Measurements from ENCODE around the gene PROX1. TPM values are rescaled to one million over a fixed set of nuclear protein-coding genes. Genes with fewer than 3 reads are reported as not detected.
A peak's percentile ranks its signal among the peaks of the same experiment; 100 is the strongest.

PROX1 gene
- total and polyA plus RNA-seq, 9 of the 15 experiments (the other 6 are each of a cell fraction or from before 2014, with no cell fraction given) = 0.14 to 0.22 TPM; not detected in 7

DNA sequence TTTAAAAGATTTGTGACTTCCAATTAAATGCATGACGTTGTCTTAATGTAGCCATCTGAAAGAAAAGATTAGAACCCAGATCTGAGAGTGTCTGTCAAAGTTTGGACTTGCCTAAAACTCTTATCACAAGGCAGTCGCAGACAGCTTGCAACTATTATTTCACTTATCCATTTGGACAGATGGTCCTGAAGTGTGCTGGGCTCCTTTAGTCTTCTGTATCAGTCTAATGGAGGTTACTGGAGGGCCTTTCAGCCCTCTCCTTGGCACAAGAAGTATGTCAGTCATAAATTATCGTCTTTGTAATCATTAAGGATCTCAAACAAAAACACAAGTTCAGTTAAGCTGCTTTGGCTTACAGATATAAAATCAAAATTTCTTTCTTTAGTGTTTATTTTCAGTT is 15.5 kb downstream of the PROX1 start (continued):
- TF ChIP-seq, protein P1, sequence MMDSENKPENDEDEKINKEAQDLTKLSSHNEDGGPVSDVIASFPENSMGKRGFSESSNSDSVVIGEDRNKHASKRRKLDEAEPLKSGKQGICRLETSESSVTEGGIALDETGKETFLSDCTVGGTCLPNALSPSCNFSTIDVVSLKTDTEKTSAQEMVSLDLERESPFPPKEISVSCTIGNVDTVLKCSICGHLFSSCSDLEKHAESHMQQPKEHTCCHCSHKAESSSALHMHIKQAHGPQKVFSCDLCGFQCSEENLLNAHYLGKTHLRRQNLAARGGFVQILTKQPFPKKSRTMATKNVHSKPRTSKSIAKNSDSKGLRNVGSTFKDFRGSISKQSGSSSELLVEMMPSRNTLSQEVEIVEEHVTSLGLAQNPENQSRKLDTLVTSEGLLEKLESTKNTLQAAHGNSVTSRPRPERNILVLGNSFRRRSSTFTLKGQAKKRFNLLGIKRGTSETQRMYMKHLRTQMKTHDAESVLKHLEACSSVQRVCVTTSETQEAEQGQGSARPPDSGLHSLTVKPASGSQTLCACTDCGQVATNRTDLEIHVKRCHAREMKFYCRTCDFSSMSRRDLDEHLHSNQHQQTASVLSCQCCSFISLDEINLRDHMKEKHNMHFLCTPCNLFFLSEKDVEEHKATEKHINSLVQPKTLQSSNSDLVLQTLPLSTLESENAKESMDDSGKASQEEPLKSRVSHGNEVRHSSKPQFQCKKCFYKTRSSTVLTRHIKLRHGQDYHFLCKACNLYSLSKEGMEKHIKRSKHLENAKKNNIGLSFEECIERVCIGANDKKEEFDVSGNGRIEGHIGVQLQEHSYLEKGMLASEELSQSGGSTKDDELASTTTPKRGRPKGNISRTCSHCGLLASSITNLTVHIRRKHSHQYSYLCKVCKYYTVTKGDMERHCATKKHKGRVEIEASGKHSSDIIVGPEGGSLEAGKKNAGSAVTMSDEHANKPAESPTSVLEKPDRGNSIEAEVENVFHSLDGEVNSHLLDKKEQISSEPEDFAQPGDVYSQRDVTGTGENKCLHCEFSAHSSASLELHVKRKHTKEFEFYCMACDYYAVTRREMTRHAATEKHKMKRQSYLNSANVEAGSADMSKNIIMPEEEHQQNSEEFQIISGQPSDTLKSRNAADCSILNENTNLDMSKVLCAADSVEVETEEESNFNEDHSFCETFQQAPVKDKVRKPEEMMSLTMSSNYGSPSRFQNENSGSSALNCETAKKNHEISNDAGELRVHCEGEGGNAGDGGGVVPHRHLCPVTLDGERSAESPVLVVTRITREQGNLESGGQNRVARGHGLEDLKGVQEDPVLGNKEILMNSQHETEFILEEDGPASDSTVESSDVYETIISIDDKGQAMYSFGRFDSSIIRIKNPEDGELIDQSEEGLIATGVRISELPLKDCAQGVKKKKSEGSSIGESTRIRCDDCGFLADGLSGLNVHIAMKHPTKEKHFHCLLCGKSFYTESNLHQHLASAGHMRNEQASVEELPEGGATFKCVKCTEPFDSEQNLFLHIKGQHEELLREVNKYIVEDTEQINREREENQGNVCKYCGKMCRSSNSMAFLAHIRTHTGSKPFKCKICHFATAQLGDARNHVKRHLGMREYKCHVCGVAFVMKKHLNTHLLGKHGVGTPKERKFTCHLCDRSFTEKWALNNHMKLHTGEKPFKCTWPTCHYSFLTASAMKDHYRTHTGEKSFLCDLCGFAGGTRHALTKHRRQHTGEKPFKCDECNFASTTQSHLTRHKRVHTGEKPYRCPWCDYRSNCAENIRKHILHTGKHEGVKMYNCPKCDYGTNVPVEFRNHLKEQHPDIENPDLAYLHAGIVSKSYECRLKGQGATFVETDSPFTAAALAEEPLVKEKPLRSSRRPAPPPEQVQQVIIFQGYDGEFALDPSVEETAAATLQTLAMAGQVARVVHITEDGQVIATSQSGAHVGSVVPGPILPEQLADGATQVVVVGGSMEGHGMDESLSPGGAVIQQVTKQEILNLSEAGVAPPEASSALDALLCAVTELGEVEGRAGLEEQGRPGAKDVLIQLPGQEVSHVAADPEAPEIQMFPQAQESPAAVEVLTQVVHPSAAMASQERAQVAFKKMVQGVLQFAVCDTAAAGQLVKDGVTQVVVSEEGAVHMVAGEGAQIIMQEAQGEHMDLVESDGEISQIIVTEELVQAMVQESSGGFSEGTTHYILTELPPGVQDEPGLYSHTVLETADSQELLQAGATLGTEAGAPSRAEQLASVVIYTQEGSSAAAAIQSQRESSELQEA (IDR thresholded peaks at IDR 0.05; ENCODE audit: low read depth) = no peak
- no peak for TF ChIP-seq CCNT2 (IDR thresholded peaks at IDR 0.05; ENCODE audit: borderline replicate concordance, extremely low read depth, insufficient read length, low read depth, low read length)
- TF ChIP-seq RBM22 (IDR thresholded peaks at IDR 0.05; ENCODE audit: low read depth, low read length, poor library complexity, severe bottlenecking) = no peak
- TF ChIP-seq JUNB (CRISPR knock-in tag; conservative IDR thresholded peaks at IDR 0.05) = no peak
- no peak for TF ChIP-seq KLF1 (tag; IDR thresholded peaks at IDR 0.05)
- no peak for TF ChIP-seq ATF1 (CRISPR knock-in tag; IDR thresholded peaks at IDR 0.05)
- TF ChIP-seq ATF1 (tag; IDR thresholded peaks at IDR 0.05) = peak; percentile 22; the same call in 1 of the 2 replicates
- TF ChIP-seq POLR2G (IDR thresholded peaks at IDR 0.05; ENCODE audit: low read depth, low read length) = no peak
- no peak for TF ChIP-seq ZBTB8A (IDR thresholded peaks at IDR 0.05; ENCODE audit: partially characterized antibody)
- TF ChIP-seq ZNF274 (IDR thresholded peaks at IDR 0.05; ENCODE audit: borderline replicate concordance, low read depth, low read length) = no peak
- no peak for TF ChIP-seq ATF7 (IDR thresholded peaks at IDR 0.05)
- no peak for TF ChIP-seq GTF2E2 (tag; IDR thresholded peaks at IDR 0.05)
- TF ChIP-seq SMAD4 (CRISPR knock-in tag; conservative IDR thresholded peaks at IDR 0.05) = 0 out of 2 replicates have a peak, but pooled peaks have one; percentile 16
- no peak for TF ChIP-seq MYNN (IDR thresholded peaks at IDR 0.05)
- no peak for TF ChIP-seq MYNN (CRISPR knock-in tag; IDR thresholded peaks at IDR 0.05)
- no peak for TF ChIP-seq ZNF717 (CRISPR knock-in tag; IDR thresholded peaks at IDR 0.05)
- TF ChIP-seq YBX1 (IDR thresholded peaks at IDR 0.05) = no peak
- no peak for TF ChIP-seq PRPF4 (IDR thresholded peaks at IDR 0.05; ENCODE audit: insufficient read depth, low read depth, low read length, poor library complexity, severe bottlenecking)
- TF ChIP-seq, protein P2, sequence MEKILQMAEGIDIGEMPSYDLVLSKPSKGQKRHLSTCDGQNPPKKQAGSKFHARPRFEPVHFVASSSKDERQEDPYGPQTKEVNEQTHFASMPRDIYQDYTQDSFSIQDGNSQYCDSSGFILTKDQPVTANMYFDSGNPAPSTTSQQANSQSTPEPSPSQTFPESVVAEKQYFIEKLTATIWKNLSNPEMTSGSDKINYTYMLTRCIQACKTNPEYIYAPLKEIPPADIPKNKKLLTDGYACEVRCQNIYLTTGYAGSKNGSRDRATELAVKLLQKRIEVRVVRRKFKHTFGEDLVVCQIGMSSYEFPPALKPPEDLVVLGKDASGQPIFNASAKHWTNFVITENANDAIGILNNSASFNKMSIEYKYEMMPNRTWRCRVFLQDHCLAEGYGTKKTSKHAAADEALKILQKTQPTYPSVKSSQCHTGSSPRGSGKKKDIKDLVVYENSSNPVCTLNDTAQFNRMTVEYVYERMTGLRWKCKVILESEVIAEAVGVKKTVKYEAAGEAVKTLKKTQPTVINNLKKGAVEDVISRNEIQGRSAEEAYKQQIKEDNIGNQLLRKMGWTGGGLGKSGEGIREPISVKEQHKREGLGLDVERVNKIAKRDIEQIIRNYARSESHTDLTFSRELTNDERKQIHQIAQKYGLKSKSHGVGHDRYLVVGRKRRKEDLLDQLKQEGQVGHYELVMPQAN (IDR thresholded peaks at IDR 0.05; ENCODE audit: borderline replicate concordance) = no peak
- TF ChIP-seq BRCA1 (IDR thresholded peaks at IDR 0.05) = no peak
- TF ChIP-seq BRCA1 (CRISPR knock-in tag; IDR thresholded peaks at IDR 0.05) = no peak
- TF ChIP-seq FIP1L1 (IDR thresholded peaks at IDR 0.05; ENCODE audit: low read depth, low read length, poor library complexity, severe bottlenecking) = no peak

Data from K562 (cell line).